GM12891 (cell line): ENCODE data around the gene RPL9.

Experiments
- POLR2A ChIP-seq: IDR thresholded peaks from 2 replicates; pipeline ENCODE4 v1.6.1; 2011; ENCODE audit warnings: low read depth, low read length, control low read depth
- POLR2AphosphoS5 ChIP-seq: IDR thresholded peaks from 2 replicates; pipeline ENCODE4 v1.6.1; 2011; ENCODE audit warnings: low read depth, low read length, control low read depth
- POU2F2 ChIP-seq: IDR thresholded peaks from 2 replicates; pipeline ENCODE4 v1.6.1; 2011; ENCODE audit warnings: low read depth, mild to moderate bottlenecking, control low read depth, low read length, moderate library complexity
- TAF1 ChIP-seq: IDR thresholded peaks from 2 replicates; pipeline ENCODE4 v1.6.1; 2011; ENCODE audit warnings: low read depth, low read length, control low read depth

- no peak for TF ChIP-seq POLR2A
- TF ChIP-seq POLR2AphosphoS5: no peak
- TF ChIP-seq TAF1: no peak
- TF ChIP-seq POU2F2: no peak
These were observed 46.9 kb upstream of the RPL9 start for GRCh38 chr4:39505581-39505980.
